Measurements from ENCODE around the gene KCNIP1. TPM values are rescaled to one million over a fixed set of nuclear protein-coding genes. Genes with fewer than 3 reads are reported as not detected.
"Not testable (repeated sequence)": the region's sequence is repeated elsewhere in the genome, so short reads cannot be mapped to it uniquely, and the experiment has no call there.

Gene KCNIP1
- total RNA-seq, 1 donor from 2014 or later: 12.6 TPM

DNA sequence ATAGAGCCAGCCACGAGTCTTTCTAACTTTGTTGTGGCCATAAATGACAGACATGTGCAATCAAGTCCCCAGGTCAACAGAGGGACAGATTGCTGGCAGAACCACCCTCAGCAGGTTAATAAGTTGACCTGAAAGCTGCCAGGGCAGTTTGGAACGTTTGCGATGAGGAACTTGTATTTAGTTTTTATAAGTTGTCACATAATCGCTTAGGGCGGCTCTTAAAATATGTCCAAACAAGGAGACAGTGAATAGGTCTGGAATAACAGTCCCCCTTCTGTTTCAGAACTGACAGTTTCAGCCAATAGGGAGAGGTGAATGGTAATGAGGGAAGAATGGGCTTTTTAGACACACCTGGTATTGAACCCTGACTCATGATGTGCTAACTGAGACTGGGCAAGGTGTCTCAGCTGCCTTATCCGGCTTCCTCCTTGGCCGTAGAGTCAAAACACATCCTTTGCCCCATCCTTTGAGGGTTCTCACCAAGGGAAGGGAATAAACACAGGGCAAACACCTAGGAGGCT, 246.2 kb downstream of the KCNIP1 start:
- TF ChIP-seq, protein P1, sequence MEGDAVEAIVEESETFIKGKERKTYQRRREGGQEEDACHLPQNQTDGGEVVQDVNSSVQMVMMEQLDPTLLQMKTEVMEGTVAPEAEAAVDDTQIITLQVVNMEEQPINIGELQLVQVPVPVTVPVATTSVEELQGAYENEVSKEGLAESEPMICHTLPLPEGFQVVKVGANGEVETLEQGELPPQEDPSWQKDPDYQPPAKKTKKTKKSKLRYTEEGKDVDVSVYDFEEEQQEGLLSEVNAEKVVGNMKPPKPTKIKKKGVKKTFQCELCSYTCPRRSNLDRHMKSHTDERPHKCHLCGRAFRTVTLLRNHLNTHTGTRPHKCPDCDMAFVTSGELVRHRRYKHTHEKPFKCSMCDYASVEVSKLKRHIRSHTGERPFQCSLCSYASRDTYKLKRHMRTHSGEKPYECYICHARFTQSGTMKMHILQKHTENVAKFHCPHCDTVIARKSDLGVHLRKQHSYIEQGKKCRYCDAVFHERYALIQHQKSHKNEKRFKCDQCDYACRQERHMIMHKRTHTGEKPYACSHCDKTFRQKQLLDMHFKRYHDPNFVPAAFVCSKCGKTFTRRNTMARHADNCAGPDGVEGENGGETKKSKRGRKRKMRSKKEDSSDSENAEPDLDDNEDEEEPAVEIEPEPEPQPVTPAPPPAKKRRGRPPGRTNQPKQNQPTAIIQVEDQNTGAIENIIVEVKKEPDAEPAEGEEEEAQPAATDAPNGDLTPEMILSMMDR (IDR thresholded peaks at IDR 0.05): no peak
- no peaks in the 10 kb centered on the region for H3K27me3 Mint-ChIP-seq (ENCODE audit: unreplicated experiment)
- H3K36me3 Mint-ChIP-seq (ENCODE audit: unreplicated experiment): no peaks in the 10 kb centered on the region
- peak; percentile 30 for DNase-seq (ENCODE audit: extremely low spot score, unreplicated experiment)
- peaks cover 54% of the 10 kb centered on the region for H3K4me1 Mint-ChIP-seq (ENCODE audit: unreplicated experiment)
- no peaks in the 10 kb centered on the region for H3K9me3 Mint-ChIP-seq (ENCODE audit: unreplicated experiment)
- no peak overlapping the region for H3K27ac Mint-ChIP-seq (ENCODE audit: unreplicated experiment)
- H3K4me3 Mint-ChIP-seq (ENCODE audit: unreplicated experiment): no peak overlapping the region

DNA sequence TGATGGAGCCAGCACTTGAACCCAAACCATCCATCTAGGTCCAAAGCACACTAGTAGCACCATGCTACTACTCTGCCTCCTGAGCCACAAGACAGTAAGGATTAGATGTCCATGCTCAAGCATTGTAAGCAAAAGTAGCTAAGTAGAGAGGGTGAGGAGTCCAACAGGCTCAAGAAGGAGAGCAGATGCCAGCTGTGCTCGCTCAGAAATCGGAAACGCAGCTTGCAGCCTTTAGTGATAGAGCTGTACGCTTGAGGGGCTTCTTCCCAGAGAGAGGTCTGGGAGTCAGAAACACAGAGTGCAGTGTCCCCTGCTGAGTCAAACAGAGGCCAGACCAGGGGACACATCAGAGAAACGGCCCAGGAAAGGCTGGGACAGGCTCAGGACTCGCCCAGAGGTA, 247.0 kb downstream of the KCNIP1 start:
- H3K4me3 Mint-ChIP-seq (ENCODE audit: unreplicated experiment): no peak overlapping the region
- peaks cover 50% of the 10 kb centered on the region for H3K4me1 Mint-ChIP-seq (ENCODE audit: unreplicated experiment)
- H3K9me3 Mint-ChIP-seq (ENCODE audit: unreplicated experiment): no peaks in the 10 kb centered on the region
- no peaks in the 10 kb centered on the region for H3K27me3 Mint-ChIP-seq (ENCODE audit: unreplicated experiment)
- no peaks in the 10 kb centered on the region for H3K36me3 Mint-ChIP-seq (ENCODE audit: unreplicated experiment)
- no peak for DNase-seq (ENCODE audit: extremely low spot score, unreplicated experiment)
- no peak overlapping the region for H3K27ac Mint-ChIP-seq (ENCODE audit: unreplicated experiment)
- TF ChIP-seq, protein P1 (IDR thresholded peaks at IDR 0.05): no peak

DNA sequence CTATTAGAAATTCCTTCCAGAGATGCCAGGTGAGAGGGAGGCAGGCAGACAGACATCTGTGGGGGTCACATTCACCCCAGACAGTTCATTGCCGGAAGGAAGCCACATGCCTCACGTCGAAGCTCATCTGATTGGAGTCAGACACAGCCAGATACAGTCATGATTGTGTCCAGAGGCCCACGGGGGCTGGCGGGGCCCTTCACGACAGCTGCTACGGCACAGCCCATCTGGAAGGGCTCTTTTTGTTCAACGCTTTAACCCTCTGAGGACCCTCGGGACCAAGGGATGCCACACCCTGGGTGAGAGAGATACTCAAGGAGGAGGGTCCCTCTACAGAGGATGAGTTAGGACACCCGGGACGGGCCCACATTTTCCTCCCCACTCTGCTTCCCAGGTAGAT, 247.8 kb downstream of the KCNIP1 start:
- Mint-ChIP-seq H3K9me3 (ENCODE audit: unreplicated experiment) (no peaks in the 10 kb centered on the region), H3K4me1 (ENCODE audit: unreplicated experiment) (peaks cover 52% of the 10 kb centered on the region), H3K4me3 (ENCODE audit: unreplicated experiment) (no peak overlapping the region), H3K27me3 (ENCODE audit: unreplicated experiment) (no peaks in the 10 kb centered on the region), H3K27ac (ENCODE audit: unreplicated experiment) (peak overlapping the region; percentile 58), H3K36me3 (ENCODE audit: unreplicated experiment) (no peaks in the 10 kb centered on the region)
- DNase-seq (ENCODE audit: extremely low spot score, unreplicated experiment): no peak
- TF ChIP-seq, protein P1 (IDR thresholded peaks at IDR 0.05): no peak

DNA sequence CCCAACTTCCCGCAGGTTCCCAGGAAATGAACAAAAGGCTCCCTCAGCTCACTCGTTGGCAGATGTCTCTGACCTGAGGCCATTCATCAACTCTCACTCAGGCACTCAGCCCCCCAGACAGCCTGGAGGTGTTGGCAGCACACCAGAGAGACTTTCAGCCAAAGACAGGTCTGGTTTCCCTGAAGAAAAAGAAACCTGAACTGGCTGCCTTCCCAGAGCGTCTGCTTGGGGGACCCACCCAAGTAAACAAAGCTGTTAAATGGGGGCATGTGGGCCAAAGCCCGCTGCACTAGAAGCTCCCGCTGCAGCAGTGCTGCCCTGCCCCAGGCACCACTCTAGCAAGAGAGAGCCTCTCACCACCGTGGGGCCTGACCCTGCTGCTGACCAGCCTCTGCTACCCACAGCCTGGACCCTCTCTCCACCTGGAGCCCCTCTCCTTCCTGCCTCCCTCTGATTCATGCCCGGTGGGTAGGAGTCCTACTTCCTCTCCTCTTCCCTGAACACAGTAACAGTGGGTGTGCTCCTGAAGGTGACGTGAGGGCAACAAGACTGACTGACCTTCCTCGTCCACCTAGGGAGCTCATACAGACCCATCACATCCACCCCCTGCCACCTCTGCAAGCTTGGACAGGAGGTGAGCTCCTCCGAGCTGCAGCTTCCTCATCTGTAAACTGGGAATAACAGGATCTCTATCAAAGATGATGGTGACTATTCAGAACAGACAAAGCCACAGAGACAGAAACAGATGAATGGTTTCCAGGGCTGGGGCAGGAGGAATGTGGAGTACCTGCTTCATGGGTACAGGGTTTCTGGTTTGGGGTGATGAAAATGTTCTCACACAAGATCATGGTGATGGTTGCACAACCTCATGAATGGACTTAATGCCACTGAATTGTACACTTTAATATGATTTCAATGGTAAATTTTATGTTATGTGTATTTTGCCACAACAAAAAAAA, 248.7 kb downstream of the KCNIP1 start:
- no peaks in the 10 kb centered on the region for H3K27me3 Mint-ChIP-seq (ENCODE audit: unreplicated experiment)
- H3K4me1 Mint-ChIP-seq (ENCODE audit: unreplicated experiment): peaks cover 52% of the 10 kb centered on the region
- no peak for DNase-seq (ENCODE audit: extremely low spot score, unreplicated experiment)
- TF ChIP-seq, protein P1 (IDR thresholded peaks at IDR 0.05): no peak
- H3K4me3 Mint-ChIP-seq (ENCODE audit: unreplicated experiment): no peak overlapping the region
- no peaks in the 10 kb centered on the region for H3K9me3 Mint-ChIP-seq (ENCODE audit: unreplicated experiment)
- H3K36me3 Mint-ChIP-seq (ENCODE audit: unreplicated experiment): no peaks in the 10 kb centered on the region
- no peak overlapping the region for H3K27ac Mint-ChIP-seq (ENCODE audit: unreplicated experiment)

DNA sequence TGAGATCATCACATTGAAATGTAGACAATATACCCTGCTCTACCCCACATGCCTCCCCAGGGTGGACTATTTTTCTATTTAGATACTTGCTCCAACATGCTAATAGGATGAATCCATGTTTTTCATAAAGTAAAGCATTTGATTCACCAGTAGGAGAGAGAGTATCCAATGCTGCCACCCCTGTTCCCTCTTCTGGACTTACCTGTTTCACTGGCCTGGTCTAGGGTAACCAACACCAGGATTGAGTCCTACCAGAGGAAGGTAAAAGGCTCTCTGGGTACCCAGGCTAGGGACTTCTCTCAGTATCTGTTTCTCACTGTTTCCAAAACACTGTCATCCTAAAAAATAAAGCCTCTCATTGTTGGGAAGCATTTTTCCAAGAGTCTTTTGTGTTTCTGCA, 249.5 kb downstream of the KCNIP1 start:
- DNase-seq (ENCODE audit: extremely low spot score, unreplicated experiment): no peak
- Mint-ChIP-seq H3K36me3 (ENCODE audit: unreplicated experiment) (no peaks in the 10 kb centered on the region), H3K27me3 (ENCODE audit: unreplicated experiment) (no peaks in the 10 kb centered on the region), H3K4me1 (ENCODE audit: unreplicated experiment) (peaks cover 54% of the 10 kb centered on the region), H3K27ac (ENCODE audit: unreplicated experiment) (no peak overlapping the region), H3K4me3 (ENCODE audit: unreplicated experiment) (no peak overlapping the region), H3K9me3 (ENCODE audit: unreplicated experiment) (no peaks in the 10 kb centered on the region)
- TF ChIP-seq, protein P1 (IDR thresholded peaks at IDR 0.05): no peak

DNA sequence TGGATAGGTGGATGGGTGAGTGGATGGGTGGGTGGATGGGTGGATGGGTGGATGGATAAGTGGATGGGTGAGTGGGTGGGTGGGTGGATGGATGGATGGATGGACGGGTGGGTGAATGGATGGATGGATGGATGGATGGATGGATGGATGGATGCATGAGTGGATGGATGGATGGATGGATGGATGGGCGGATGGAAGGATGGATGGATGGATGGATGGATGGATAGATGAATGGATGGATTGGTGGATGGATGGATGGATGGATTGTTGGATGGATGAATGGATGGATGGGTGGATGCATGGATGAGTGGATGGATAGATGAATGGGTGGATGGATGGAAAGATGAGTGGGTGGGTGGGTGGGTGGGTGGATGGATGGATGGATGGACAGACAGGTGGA, 250.7 kb downstream of the KCNIP1 start:
- not testable (repeated sequence) for H3K9me3 Mint-ChIP-seq (ENCODE audit: unreplicated experiment); H3K27ac Mint-ChIP-seq (ENCODE audit: unreplicated experiment); DNase-seq (ENCODE audit: extremely low spot score, unreplicated experiment); H3K27me3 Mint-ChIP-seq (ENCODE audit: unreplicated experiment); H3K4me3 Mint-ChIP-seq (ENCODE audit: unreplicated experiment); H3K36me3 Mint-ChIP-seq (ENCODE audit: unreplicated experiment)
- peaks cover 64% of the 10 kb centered on the region for H3K4me1 Mint-ChIP-seq (ENCODE audit: unreplicated experiment)

Measured in osteocyte (in vitro differentiated cells).